K562 (cell line): ENCODE data around the gene TCF4. TPM values are rescaled to one million over a fixed set of nuclear protein-coding genes. Genes with fewer than 3 reads are reported as not detected.
A peak's percentile ranks its signal among the peaks of the same experiment; 100 is the strongest.

ENCODE experiments used
- ATAC-seq: fragments of 200-7000 bp; cut with Tn5 transposase; 3 replicates; pipeline ENCODE4 v1.9.1; 2020; ENCODE audit warnings: moderate library complexity
- BruUV-seq: library from RNA; stranded (reverse); fragments of 400-500 nt; replicated peaks from 2 replicates; lab custom pipeline; 2021; lab: Mats Ljungman, UMichigan
- CTCF ChIA-PET: fragments of 300-600 bp; formaldehyde crosslinking; extraction: SDS; loops from one replicate; lab custom pipeline; 2021; ENCODE audit warnings: low intra/inter-chr PET ratio; lab: Yijun Ruan, JAX
- POLR2A ChIA-PET: fragments of 300-600, 350-650 bp; sonication (Branson Sonifier 250); formaldehyde crosslinking; extraction: SDS; loops from one replicate; lab custom pipeline; 2021; ENCODE audit warnings: antibody characterized with exemption, inconsistent platforms; lab: Yijun Ruan, JAX
- DNase-seq, 4 experiments: peaks; one replicate each; pipeline versions ENCODE4 v3.0.0 to v3.0.0-alpha.2; 2011 to 2018; ENCODE audit warnings: low spot score in 3 of 4, mixed read lengths in 3 of 4; ENCODE audit errors: extremely low read depth in 1 of 4
- FAIRE-seq: peaks from 2 replicates; lab custom pipeline; 2011; peaks lifted over from hg19 to GRCh38; lab: Jason Lieb, UNC
- H2AFZ ChIP-seq: 2 replicates; pipeline ENCODE4 v1.6.0; 2011; ENCODE audit warnings: low read depth, low read length, control low read depth, inconsistent platforms
- H3K27ac ChIP-seq: fragments of 200-600 bp; 3 replicates; pipeline ENCODE4 v1.8.0; 2011; ENCODE audit warnings: low read depth, mild to moderate bottlenecking, control low read depth, inconsistent platforms, low read length, moderate library complexity, mixed read lengths; ENCODE audit errors: extremely low read depth
- H3K27me3 ChIP-seq, 2 experiments: fragments of 300-600 bp in 1 of 2; 2 replicates in 1 of 2; 3 replicates in 1 of 2; pipeline versions ENCODE4 v1.6.0 to v1.8.0; 2011; ENCODE audit warnings: inconsistent platforms in 2 of 2, low read length in 2 of 2, mild to moderate bottlenecking in 1 of 2, mixed read lengths in 1 of 2, moderate library complexity in 1 of 2; ENCODE audit not compliant: control insufficient read depth in 2 of 2, insufficient read depth in 2 of 2
- H3K36me3 ChIP-seq: fragments of 300-600 bp; 3 replicates; pipeline ENCODE4 v1.8.0; 2011; ENCODE audit warnings: mild to moderate bottlenecking, low read length, inconsistent platforms; ENCODE audit not compliant: control insufficient read depth, insufficient read depth
- H3K4me1 ChIP-seq, 2 experiments: fragments of 200-600 bp in 1 of 2; replicated peaks in 1 of 2; 2 replicates in 1 of 2; 3 replicates in 1 of 2; pipeline versions ENCODE4 v1.5.1 to v1.8.0; 2011; ENCODE audit warnings: inconsistent platforms in 2 of 2, low read length in 2 of 2, mild to moderate bottlenecking in 1 of 2, mixed read lengths in 1 of 2, moderate library complexity in 1 of 2; ENCODE audit not compliant: control insufficient read depth in 2 of 2, insufficient read depth in 2 of 2
- H3K4me2 ChIP-seq: 2 replicates; pipeline ENCODE4 v1.6.1; 2011; ENCODE audit warnings: low read length, control low read depth, inconsistent platforms, mixed read lengths; ENCODE audit not compliant: insufficient read depth
- H3K4me3 ChIP-seq: fragments of 200-600 bp; sonication (generic), shearing (Covaris generic); 2 replicates; pipeline ENCODE4 v1.5.1; 2016; ENCODE audit warnings: control low read depth, inconsistent platforms
- H3K79me2 ChIP-seq: fragments of 200-600 bp; 3 replicates; pipeline ENCODE4 v1.8.0; 2011; ENCODE audit warnings: low read length, inconsistent platforms; ENCODE audit not compliant: control insufficient read depth, insufficient read depth
- H3K9ac ChIP-seq, 2 experiments: 2 replicates each; pipeline versions ENCODE4 v1.6.0 to v1.6.1; 2011; ENCODE audit warnings: low read depth in 2 of 2, low read length in 2 of 2, control low read depth in 1 of 2, inconsistent platforms in 1 of 2, mild to moderate bottlenecking in 1 of 2, mixed read lengths in 1 of 2; ENCODE audit not compliant: insufficient read depth in 1 of 2
- H3K9me1 ChIP-seq: one replicate; pipeline ENCODE4 v1.6.0; 2011; ENCODE audit warnings: inconsistent platforms, mild to moderate bottlenecking, low read length, moderate library complexity; ENCODE audit not compliant: control insufficient read depth, insufficient read depth
- H3K9me3 ChIP-seq: replicated peaks from 2 replicates; pipeline ENCODE4 v1.5.1; 2011; ENCODE audit warnings: low read depth, low read length, inconsistent platforms; ENCODE audit not compliant: control insufficient read depth, insufficient read depth
- H4K20me1 ChIP-seq: replicated peaks from 2 replicates; pipeline ENCODE4 v1.6.1; 2011; ENCODE audit warnings: low read length, inconsistent platforms, mixed read lengths; ENCODE audit not compliant: control insufficient read depth, insufficient read depth
- BCOR ChIP-seq: fragments of 450-650 bp; IDR thresholded peaks from 2 replicates; pipeline ENCODE4 v1.6.1; 2016
- RFX1 ChIP-seq: fragments of 450-650 bp; IDR thresholded peaks from 2 replicates; pipeline ENCODE4 v1.6.1; 2016; ENCODE audit warnings: mild to moderate bottlenecking, moderate library complexity
- SETDB1 ChIP-seq: IDR thresholded peaks from one replicate; pipeline ENCODE4 v1.6.1; 2012; ENCODE audit warnings: low read length, control low read depth, inconsistent platforms
- SMARCC2 ChIP-seq: fragments of 450-650 bp; IDR thresholded peaks from 2 replicates; pipeline ENCODE4 v1.6.1; 2017; ENCODE audit warnings: antibody characterized with exemption, moderate library complexity, mild to moderate bottlenecking, low read depth
- SMC3 ChIP-seq: conservative IDR thresholded peaks from 2 replicates; pipeline ENCODE4 v1.6.1; 2011; ENCODE audit warnings: low read depth, low read length, improper control_type of control experiment; ENCODE audit not compliant: insufficient read depth
- SRF ChIP-seq, 2 experiments: fragments of 250-450, 450-650 bp in 1 of 2; sonication (Bioruptor Pico) in 1 of 2; sonication (generic) in 1 of 2; formaldehyde crosslinking; IDR thresholded peaks; 2 replicates each; pipeline versions ENCODE4 v1.5.0 to v1.5.1; 2020 to 2022; ENCODE audit warnings: mild to moderate bottlenecking in 1 of 2, missing genetic modification reagents in 1 of 2
- ZBTB5 ChIP-seq: fragments of 450-650 bp; IDR thresholded peaks from 2 replicates; pipeline ENCODE4 v1.6.1; 2017; ENCODE audit warnings: antibody characterized with exemption
- ZC3H11A ChIP-seq: IDR thresholded peaks from 2 replicates; pipeline ENCODE4 v1.6.1; 2012; ENCODE audit warnings: low read depth, low read length, improper control_type of control experiment
- ZNF12 ChIP-seq: sonication (generic); formaldehyde crosslinking; IDR thresholded peaks from 2 replicates; pipeline ENCODE4 v1.4.0; 2020; ENCODE audit warnings: mild to moderate bottlenecking, missing genetic modification reagents
- ZNF780A ChIP-seq: fragments of 250-450 bp; sonication (Bioruptor Pico); IDR thresholded peaks from 2 replicates; pipeline ENCODE4 v1.5.0; 2021; ENCODE audit warnings: mild to moderate bottlenecking
- WGBS: fragments of 100-300 bp; shearing (Covaris generic); methylation state at CpG from one replicate; pipeline ENCODE4 v1.1.6; 2016; ENCODE audit warnings: low coverage, mixed read lengths; ENCODE audit not compliant: insufficient coverage; ENCODE audit errors: missing lambda C conversion rate; 5-methylcytosine and 5-hydroxymethylcytosine counted together
- in situ Hi-C: fragments of 300-500 bp; cut with MboI; formaldehyde crosslinking; loops from 4 replicates; pipeline ENCODE4 v1.15.0; 2018; ENCODE audit warnings: inconsistent platforms, mixed read lengths
- intact Hi-C: fragments of 100-400 bp; cut with micrococcal nuclease; formaldehyde crosslinking; loops from 2 replicates; pipeline ENCODE4 v1.14.2; 2022
- polyA plus RNA-seq, 8 experiments: library from polyadenylated mRNA; depleted of rRNA in 4 of 8; stranded (reverse) in 5 of 8; unstranded in 3 of 8; fragments of >200 nt; fragmentation: Nextera tagmentation in 2 of 8; fragmentation: Illumina TruSeq in 1 of 8; extraction: Ambion mirVana in 2 of 8; extraction: Trizol in 1 of 8; gene quantifications; 2 replicates each; pipeline versions ENCODE4 v1.2.1 to v1.2.3, GENCODE V29; 2011 to 2014; ENCODE audit warnings: inconsistent platforms in 1 of 8, missing spikeins in 1 of 8
- total RNA-seq, 7 experiments: library from RNA; depleted of rRNA in 6 of 7; stranded (reverse); fragments of >200 nt in 6 of 7; fragmentation: Illumina TruSeq in 2 of 7; extraction: Trizol in 2 of 7; gene quantifications; 2 replicates each; pipeline versions ENCODE4 v1.2.1 to v1.2.3, GENCODE V29; 2011 to 2021; ENCODE audit warnings: low replicate concordance in 1 of 7

The TCF4 gene
- total and polyA plus RNA-seq, 9 of the 15 experiments (the other 6 are each of a cell fraction or from before 2014, with no cell fraction given) = 4.8 to 24.7 (median 15.2) TPM

GRCh38 chr18:55360061-55360460 lies 227.9 kb downstream of the TCF4 start (continued):
- TF ChIP-seq ZBTB5 (no peak), ZNF780A (CRISPR knock-in tag) (no peak)

- H3K79me2 ChIP-seq = no peaks in the 10 kb centered on the region; the same call in 2 of the 3 replicates
- no TSS peak for BruUV-seq
- TF ChIP-seq ZNF12 (no peak), SRF (CRISPR knock-in tag; IDR thresholded peaks at IDR 0.05) (no peak), RFX1 (peak; percentile 74), ZC3H11A (no peak), SETDB1 (no peak), BCOR (no peak), SMC3 (no peak), SMARCC2 (no peak)
- TF ChIP-seq, all 486 proteins: peak for 1
- no peak overlapping the region for H3K4me2 ChIP-seq
- H4K20me1 ChIP-seq = no peaks in the 10 kb centered on the region
- H3K4me1 ChIP-seq = peaks cover 3 to 7% of the 10 kb centered on the region in 2 experiments; a peak in 4 of 5 replicates
- no peak overlapping the region for H2AFZ ChIP-seq
- no peak overlapping the region for H3K9ac ChIP-seq
- H3K27me3 ChIP-seq = no peaks in the 10 kb centered on the region
- H3K9me3 ChIP-seq = no peaks in the 10 kb centered on the region
- POLR2A ChIA-PET = interaction anchor here (0.6 to 1.3 kb wide), 2 partner anchors 28 to 343 kb away, joined by 3 to 4 read pairs; no protein-coding TSS in a partner anchor
- intact Hi-C loops (no loop called here), in situ Hi-C loops (no loop called here)
- H3K36me3 ChIP-seq = no peaks in the 10 kb centered on the region
- H3K27ac ChIP-seq = no peak overlapping the region
- FAIRE-seq = no peak
- no peaks in the 10 kb centered on the region for H3K9me1 ChIP-seq
- DNase-seq = no peak
- WGBS = 92% methylated on average over 3 of the region's 3 CpGs
- CTCF ChIA-PET = no interaction called here
- no peak overlapping the region for H3K4me3 ChIP-seq
- no peak for ATAC-seq
These were observed 231.2 kb downstream of the TCF4 start for GRCh38 chr18:55356815-55357214.
